ENCODE results near the gene RTP5.

GRCh38 chr2:241900251-241901017 is 30.9 kb downstream of the RTP5 start:
- TF ChIP-seq CTCF (IDR thresholded peaks at IDR 0.05; ENCODE audit: borderline replicate concordance, extremely low read depth, low read length, poor library complexity, severe bottlenecking) (no peak), EZH2 (IDR thresholded peaks at IDR 0.05; ENCODE audit: borderline replicate concordance, low read depth, low read length, severe bottlenecking) (no peak)
